NT2/D1 (cell line): Measurements from ENCODE around the gene PCNX1.

Experiments used
- DNase-seq: peaks from one replicate; pipeline ENCODE4 v3.0.0-alpha.2; 2011; ENCODE audit warnings: low read depth, low spot score
- H3K27me3 ChIP-seq: 2 replicates; pipeline ENCODE4 v1.6.0; 2011; ENCODE audit warnings: mild to moderate bottlenecking; ENCODE audit not compliant: insufficient read length, insufficient read depth
- H3K36me3 ChIP-seq: 2 replicates; pipeline ENCODE4 v1.6.1; 2011; ENCODE audit warnings: mild to moderate bottlenecking, low read length, mixed read lengths; ENCODE audit not compliant: insufficient read depth, insufficient read length
- H3K4me1 ChIP-seq: 2 replicates; pipeline ENCODE4 v1.5.1; 2011; ENCODE audit not compliant: insufficient read depth, insufficient read length
- H3K4me3 ChIP-seq: 2 replicates; pipeline ENCODE4 v1.5.1; 2011; ENCODE audit warnings: low read depth; ENCODE audit not compliant: insufficient read length
- H3K9ac ChIP-seq: 2 replicates; pipeline ENCODE4 v1.6.0; 2011; ENCODE audit warnings: low read depth; ENCODE audit not compliant: insufficient read length
- H3K9me3 ChIP-seq: 2 replicates; pipeline ENCODE4 v1.5.1; 2011; ENCODE audit warnings: mild to moderate bottlenecking, low read length; ENCODE audit not compliant: insufficient read depth
- SUZ12 ChIP-seq: IDR thresholded peaks from 2 replicates; pipeline ENCODE4 v1.6.1; 2011; ENCODE audit not compliant: insufficient read length, insufficient read depth; ENCODE audit errors: extremely low read depth
- YY1 ChIP-seq: IDR thresholded peaks from 2 replicates; pipeline ENCODE4 v1.6.1; 2011; ENCODE audit not compliant: insufficient read length, insufficient read depth
- ZNF274 ChIP-seq: IDR thresholded peaks from 2 replicates; pipeline ENCODE4 v1.6.1; 2011; ENCODE audit warnings: mild to moderate bottlenecking, low read depth, low read length

PCNX1 gene

GRCh38 chr14:70954068-70954467 is 46.8 kb downstream of the PCNX1 start:
- H3K4me1 ChIP-seq: no peaks in the 10 kb centered on the region
- H3K9me3 ChIP-seq: peaks cover 3% of the 10 kb centered on the region
- H3K4me3 ChIP-seq: no peak overlapping the region
- H3K36me3 ChIP-seq: peaks cover 24% of the 10 kb centered on the region
- H3K9ac ChIP-seq: no peak overlapping the region
- DNase-seq: no peak
- no peaks in the 10 kb centered on the region for H3K27me3 ChIP-seq
- no peak for TF ChIP-seq YY1
- no peak for TF ChIP-seq SUZ12
- no peak for TF ChIP-seq ZNF274

DNA sequence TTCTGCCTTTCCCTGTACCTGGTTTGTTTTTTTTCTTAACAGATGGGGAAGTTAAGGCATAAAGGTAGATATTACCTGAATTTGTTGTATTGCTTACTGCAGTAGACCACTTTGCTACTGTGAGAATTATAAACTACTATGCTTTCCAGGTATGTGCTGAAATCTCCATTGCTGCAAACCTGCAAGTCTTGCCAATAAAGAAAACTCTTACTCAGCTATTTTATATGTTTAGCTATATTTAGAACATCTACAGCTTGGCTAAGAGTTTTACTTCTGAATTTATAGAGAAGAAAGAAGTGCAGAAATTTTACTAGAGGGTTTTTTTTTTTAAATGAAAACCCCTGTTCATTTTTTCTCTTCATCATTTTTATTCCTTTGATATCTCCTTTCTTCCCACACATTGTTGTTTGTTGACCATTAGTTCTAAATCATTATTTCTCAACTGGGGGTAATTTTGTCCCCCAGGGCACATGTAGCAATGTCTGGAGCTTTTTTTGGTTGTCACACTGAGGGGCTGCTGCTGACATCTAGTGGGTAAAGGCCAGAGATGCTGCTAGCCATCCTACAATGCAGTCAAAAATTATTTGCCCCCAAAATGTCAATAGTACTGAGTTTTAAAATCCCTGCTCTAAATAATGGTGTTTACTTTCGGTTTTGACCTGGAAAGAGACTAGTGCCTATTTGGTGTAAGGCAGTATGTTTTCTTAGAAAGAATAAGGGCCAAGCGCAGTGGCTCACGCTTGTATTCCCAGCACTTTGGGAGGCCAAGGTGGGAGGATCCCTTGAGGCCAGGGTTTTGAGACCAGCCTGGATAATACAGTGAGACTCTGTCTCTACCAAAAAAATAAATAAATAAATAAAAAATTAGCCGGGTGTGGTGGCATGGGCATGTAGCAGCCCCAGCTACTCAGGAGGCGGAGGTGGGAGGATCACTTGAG is 48.6 kb downstream of the PCNX1 start:
- Histone ChIP-seq H3K9ac (no peak overlapping the region), H3K27me3 (no peaks in the 10 kb centered on the region), H3K9me3 (no peaks in the 10 kb centered on the region), H3K36me3 (peaks cover 14% of the 10 kb centered on the region), H3K4me3 (no peak overlapping the region), H3K4me1 (no peaks in the 10 kb centered on the region)
- TF ChIP-seq SUZ12: no peak
- TF ChIP-seq ZNF274: no peak
- TF ChIP-seq YY1: no peak
- no peak for DNase-seq

DNA sequence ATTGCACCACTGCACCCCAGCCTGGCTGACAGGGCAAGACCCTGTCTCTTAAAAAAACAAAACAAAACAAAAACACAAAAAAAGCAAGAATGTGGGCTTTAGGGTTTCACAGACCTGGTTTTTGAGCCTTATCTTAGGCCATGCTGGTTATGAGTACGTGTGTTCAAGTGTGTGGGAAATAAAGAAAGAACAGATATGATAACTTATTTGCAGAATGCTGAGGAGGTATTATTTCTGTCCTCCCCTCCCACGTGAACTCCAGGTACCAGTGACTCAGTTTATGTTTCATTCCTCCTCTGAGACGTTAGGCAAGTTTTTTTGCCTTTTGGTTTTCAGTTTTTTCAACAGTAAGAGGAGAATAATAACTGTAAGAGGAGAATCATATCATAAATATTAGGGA is 49.3 kb downstream of the PCNX1 start:
- no peak for DNase-seq
- no peaks in the 10 kb centered on the region for H3K4me1 ChIP-seq
- no peak overlapping the region for H3K4me3 ChIP-seq
- H3K9me3 ChIP-seq: no peaks in the 10 kb centered on the region
- H3K27me3 ChIP-seq: no peaks in the 10 kb centered on the region
- no peak for TF ChIP-seq ZNF274
- TF ChIP-seq SUZ12: no peak
- no peak for TF ChIP-seq YY1
- no peak overlapping the region for H3K9ac ChIP-seq
- H3K36me3 ChIP-seq: peaks cover 13% of the 10 kb centered on the region

- no peak overlapping the region for H3K9ac ChIP-seq
- H3K4me3 ChIP-seq: no peak overlapping the region
- no peaks in the 10 kb centered on the region for H3K9me3 ChIP-seq
- H3K27me3 ChIP-seq: no peaks in the 10 kb centered on the region
- TF ChIP-seq YY1: no peak
- no peak for TF ChIP-seq SUZ12
- TF ChIP-seq ZNF274: no peak
- DNase-seq: no peak
- H3K4me1 ChIP-seq: no peaks in the 10 kb centered on the region
- peaks cover 13% of the 10 kb centered on the region for H3K36me3 ChIP-seq
These were observed 50.5 kb downstream of the PCNX1 start for GRCh38 chr14:70957710-70958109.

GRCh38 chr14:70962935-70963334 is 55.7 kb downstream of the PCNX1 start:
- Histone ChIP-seq H3K9me3 (no peaks in the 10 kb centered on the region), H3K27me3 (no peaks in the 10 kb centered on the region), H3K9ac (no peak overlapping the region), H3K4me3 (no peak overlapping the region), H3K4me1 (no peaks in the 10 kb centered on the region), H3K36me3 (peaks cover 25% of the 10 kb centered on the region)
- no peak for DNase-seq
- no peak for TF ChIP-seq ZNF274
- TF ChIP-seq SUZ12: no peak
- no peak for TF ChIP-seq YY1

GRCh38 chr14:70964492-70964891 is 57.2 kb downstream of the PCNX1 start:
- H3K36me3 ChIP-seq: peaks cover 25% of the 10 kb centered on the region

DNA sequence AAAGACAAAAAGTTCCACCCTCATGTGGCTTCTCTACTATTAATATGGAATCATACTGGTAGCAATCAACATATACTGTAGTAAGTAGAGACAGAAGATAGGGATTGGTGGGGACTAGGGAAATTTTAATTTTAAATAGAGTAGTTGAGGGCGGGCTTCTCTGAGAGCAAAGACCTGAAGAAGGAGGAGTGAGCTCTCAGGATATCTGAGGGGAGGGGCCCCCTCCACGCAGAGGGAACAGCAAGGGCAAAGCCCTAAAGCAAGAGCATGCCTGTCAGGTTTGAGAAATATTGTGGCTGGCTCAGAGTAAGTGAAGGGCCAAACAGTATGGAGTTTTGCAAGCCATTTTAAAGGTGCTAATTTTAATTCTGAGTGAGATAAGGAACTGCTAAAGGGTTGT is 64.3 kb downstream of the PCNX1 start:
- TF ChIP-seq YY1: no peak
- no peak for TF ChIP-seq SUZ12
- H3K9ac ChIP-seq: no peak overlapping the region
- no peaks in the 10 kb centered on the region for H3K4me1 ChIP-seq
- no peak overlapping the region for H3K4me3 ChIP-seq
- H3K27me3 ChIP-seq: no peaks in the 10 kb centered on the region
- H3K36me3 ChIP-seq: peaks cover 19% of the 10 kb centered on the region
- H3K9me3 ChIP-seq: no peaks in the 10 kb centered on the region
- DNase-seq: no peak

More at GRCh38 chr14:70964492-70964891, 57.2 kb downstream of the PCNX1 start:
- Histone ChIP-seq H3K4me3 (no peak overlapping the region), H3K9me3 (no peaks in the 10 kb centered on the region), H3K27me3 (no peaks in the 10 kb centered on the region), H3K9ac (no peak overlapping the region), H3K4me1 (no peaks in the 10 kb centered on the region)
- no peak for DNase-seq
- no peak for TF ChIP-seq ZNF274
- no peak for TF ChIP-seq SUZ12
- TF ChIP-seq YY1: no peak
